ENCODE measurements around the gene TMEM45A.

DNA sequence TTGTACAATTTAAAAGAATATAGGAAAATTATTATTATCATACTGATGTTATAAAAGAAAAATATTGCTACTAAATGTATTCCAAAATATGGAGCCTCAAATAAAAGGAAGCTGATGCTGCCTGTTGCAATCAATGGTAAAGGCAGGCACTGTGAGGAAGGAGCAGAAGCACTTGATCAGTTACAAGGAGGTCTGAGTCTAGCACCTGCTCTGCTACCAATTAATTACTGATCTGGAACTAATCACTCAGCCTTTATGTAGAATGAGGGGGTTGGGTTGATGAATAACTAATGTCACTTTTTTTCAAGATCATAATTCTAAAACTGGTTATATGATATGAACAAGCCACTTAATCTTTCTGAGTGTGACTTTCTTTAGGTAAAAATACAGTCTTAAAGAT lies 122.5 kb downstream of the TMEM45A start:
- TF ChIP-seq, protein P1, sequence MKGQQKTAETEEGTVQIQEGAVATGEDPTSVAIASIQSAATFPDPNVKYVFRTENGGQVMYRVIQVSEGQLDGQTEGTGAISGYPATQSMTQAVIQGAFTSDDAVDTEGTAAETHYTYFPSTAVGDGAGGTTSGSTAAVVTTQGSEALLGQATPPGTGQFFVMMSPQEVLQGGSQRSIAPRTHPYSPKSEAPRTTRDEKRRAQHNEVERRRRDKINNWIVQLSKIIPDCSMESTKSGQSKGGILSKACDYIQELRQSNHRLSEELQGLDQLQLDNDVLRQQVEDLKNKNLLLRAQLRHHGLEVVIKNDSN (CRISPR knock-in tag; IDR thresholded peaks at IDR 0.05) = no peak
- TF ChIP-seq, protein P2, sequence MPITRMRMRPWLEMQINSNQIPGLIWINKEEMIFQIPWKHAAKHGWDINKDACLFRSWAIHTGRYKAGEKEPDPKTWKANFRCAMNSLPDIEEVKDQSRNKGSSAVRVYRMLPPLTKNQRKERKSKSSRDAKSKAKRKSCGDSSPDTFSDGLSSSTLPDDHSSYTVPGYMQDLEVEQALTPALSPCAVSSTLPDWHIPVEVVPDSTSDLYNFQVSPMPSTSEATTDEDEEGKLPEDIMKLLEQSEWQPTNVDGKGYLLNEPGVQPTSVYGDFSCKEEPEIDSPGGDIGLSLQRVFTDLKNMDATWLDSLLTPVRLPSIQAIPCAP (CRISPR knock-in tag; IDR thresholded peaks at IDR 0.05) = no peak
- TF ChIP-seq, protein P3, sequence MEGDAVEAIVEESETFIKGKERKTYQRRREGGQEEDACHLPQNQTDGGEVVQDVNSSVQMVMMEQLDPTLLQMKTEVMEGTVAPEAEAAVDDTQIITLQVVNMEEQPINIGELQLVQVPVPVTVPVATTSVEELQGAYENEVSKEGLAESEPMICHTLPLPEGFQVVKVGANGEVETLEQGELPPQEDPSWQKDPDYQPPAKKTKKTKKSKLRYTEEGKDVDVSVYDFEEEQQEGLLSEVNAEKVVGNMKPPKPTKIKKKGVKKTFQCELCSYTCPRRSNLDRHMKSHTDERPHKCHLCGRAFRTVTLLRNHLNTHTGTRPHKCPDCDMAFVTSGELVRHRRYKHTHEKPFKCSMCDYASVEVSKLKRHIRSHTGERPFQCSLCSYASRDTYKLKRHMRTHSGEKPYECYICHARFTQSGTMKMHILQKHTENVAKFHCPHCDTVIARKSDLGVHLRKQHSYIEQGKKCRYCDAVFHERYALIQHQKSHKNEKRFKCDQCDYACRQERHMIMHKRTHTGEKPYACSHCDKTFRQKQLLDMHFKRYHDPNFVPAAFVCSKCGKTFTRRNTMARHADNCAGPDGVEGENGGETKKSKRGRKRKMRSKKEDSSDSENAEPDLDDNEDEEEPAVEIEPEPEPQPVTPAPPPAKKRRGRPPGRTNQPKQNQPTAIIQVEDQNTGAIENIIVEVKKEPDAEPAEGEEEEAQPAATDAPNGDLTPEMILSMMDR (IDR thresholded peaks at IDR 0.05) = no peak
- TF ChIP-seq, protein P4, sequence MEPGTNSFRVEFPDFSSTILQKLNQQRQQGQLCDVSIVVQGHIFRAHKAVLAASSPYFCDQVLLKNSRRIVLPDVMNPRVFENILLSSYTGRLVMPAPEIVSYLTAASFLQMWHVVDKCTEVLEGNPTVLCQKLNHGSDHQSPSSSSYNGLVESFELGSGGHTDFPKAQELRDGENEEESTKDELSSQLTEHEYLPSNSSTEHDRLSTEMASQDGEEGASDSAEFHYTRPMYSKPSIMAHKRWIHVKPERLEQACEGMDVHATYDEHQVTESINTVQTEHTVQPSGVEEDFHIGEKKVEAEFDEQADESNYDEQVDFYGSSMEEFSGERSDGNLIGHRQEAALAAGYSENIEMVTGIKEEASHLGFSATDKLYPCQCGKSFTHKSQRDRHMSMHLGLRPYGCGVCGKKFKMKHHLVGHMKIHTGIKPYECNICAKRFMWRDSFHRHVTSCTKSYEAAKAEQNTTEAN (CRISPR knock-in tag; IDR thresholded peaks at IDR 0.05) = no peak
- TF ChIP-seq, protein P5, sequence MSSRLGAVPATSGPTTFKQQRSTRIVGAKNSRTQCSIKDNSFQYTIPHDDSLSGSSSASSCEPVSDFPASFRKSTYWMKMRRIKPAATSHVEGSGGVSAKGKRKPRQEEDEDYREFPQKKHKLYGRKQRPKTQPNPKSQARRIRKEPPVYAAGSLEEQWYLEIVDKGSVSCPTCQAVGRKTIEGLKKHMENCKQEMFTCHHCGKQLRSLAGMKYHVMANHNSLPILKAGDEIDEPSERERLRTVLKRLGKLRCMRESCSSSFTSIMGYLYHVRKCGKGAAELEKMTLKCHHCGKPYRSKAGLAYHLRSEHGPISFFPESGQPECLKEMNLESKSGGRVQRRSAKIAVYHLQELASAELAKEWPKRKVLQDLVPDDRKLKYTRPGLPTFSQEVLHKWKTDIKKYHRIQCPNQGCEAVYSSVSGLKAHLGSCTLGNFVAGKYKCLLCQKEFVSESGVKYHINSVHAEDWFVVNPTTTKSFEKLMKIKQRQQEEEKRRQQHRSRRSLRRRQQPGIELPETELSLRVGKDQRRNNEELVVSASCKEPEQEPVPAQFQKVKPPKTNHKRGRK (CRISPR knock-in tag; IDR thresholded peaks at IDR 0.05; ENCODE audit: borderline replicate concordance) = no peak
- no peak for TF ChIP-seq JUN (CRISPR knock-in tag; IDR thresholded peaks at IDR 0.05)
- TF ChIP-seq, protein P6, sequence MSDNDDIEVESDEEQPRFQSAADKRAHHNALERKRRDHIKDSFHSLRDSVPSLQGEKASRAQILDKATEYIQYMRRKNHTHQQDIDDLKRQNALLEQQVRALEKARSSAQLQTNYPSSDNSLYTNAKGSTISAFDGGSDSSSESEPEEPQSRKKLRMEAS (CRISPR knock-in tag; IDR thresholded peaks at IDR 0.05) = no peak
- no peak for TF ChIP-seq ZNF121 (CRISPR knock-in tag; IDR thresholded peaks at IDR 0.05)
- TF ChIP-seq, protein P7, sequence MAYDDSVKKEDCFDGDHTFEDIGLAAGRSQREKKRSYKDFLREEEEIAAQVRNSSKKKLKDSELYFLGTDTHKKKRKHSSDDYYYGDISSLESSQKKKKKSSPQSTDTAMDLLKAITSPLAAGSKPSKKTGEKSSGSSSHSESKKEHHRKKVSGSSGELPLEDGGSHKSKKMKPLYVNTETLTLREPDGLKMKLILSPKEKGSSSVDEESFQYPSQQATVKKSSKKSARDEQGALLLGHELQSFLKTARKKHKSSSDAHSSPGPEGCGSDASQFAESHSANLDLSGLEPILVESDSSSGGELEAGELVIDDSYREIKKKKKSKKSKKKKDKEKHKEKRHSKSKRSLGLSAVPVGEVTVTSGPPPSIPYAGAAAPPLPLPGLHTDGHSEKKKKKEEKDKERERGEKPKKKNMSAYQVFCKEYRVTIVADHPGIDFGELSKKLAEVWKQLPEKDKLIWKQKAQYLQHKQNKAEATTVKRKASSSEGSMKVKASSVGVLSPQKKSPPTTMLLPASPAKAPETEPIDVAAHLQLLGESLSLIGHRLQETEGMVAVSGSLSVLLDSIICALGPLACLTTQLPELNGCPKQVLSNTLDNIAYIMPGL (CRISPR knock-in tag; IDR thresholded peaks at IDR 0.05) = no peak
- TF ChIP-seq, protein P8, sequence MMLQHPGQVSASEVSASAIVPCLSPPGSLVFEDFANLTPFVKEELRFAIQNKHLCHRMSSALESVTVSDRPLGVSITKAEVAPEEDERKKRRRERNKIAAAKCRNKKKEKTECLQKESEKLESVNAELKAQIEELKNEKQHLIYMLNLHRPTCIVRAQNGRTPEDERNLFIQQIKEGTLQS (CRISPR knock-in tag; conservative IDR thresholded peaks at IDR 0.05) = no peak
- TF ChIP-seq ZNF423 (CRISPR knock-in tag; IDR thresholded peaks at IDR 0.05) = no peak
- TF ChIP-seq, protein P9, sequence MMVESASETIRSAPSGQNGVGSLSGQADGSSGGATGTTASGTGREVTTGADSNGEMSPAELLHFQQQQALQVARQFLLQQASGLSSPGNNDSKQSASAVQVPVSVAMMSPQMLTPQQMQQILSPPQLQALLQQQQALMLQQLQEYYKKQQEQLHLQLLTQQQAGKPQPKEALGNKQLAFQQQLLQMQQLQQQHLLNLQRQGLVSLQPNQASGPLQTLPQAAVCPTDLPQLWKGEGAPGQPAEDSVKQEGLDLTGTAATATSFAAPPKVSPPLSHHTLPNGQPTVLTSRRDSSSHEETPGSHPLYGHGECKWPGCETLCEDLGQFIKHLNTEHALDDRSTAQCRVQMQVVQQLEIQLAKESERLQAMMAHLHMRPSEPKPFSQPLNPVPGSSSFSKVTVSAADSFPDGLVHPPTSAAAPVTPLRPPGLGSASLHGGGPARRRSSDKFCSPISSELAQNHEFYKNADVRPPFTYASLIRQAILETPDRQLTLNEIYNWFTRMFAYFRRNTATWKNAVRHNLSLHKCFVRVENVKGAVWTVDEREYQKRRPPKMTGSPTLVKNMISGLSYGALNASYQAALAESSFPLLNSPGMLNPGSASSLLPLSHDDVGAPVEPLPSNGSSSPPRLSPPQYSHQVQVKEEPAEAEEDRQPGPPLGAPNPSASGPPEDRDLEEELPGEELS (CRISPR knock-in tag; IDR thresholded peaks at IDR 0.05) = no peak
